ENCODE results near the gene TNIK. TPM values are rescaled to one million over a fixed set of nuclear protein-coding genes. Genes with fewer than 3 reads are reported as not detected.

The TNIK gene
- total RNA-seq, 1 donor from 2014 or later, result 9.3 TPM

GRCh38 chr3:171376596-171376947 lies 83.6 kb downstream of the TNIK start:
- DNase-seq (ENCODE audit: low spot score in 2 of 2, unreplicated experiment in 2 of 2), result no peak
- H3K36me3 Mint-ChIP-seq, result no peaks in the 10 kb centered on the region
- no peak overlapping the region for H3K27ac Mint-ChIP-seq
- no peak for TF ChIP-seq CTCF (IDR thresholded peaks at IDR 0.05; ENCODE audit: unreplicated experiment)
- no peaks in the 10 kb centered on the region for H3K9me3 Mint-ChIP-seq
- no peak overlapping the region for H3K4me3 Mint-ChIP-seq
- H3K4me1 Mint-ChIP-seq, result peaks cover 8% of the 10 kb centered on the region
- H3K27me3 Mint-ChIP-seq (ENCODE audit: low read depth), result no peaks in the 10 kb centered on the region

DNA sequence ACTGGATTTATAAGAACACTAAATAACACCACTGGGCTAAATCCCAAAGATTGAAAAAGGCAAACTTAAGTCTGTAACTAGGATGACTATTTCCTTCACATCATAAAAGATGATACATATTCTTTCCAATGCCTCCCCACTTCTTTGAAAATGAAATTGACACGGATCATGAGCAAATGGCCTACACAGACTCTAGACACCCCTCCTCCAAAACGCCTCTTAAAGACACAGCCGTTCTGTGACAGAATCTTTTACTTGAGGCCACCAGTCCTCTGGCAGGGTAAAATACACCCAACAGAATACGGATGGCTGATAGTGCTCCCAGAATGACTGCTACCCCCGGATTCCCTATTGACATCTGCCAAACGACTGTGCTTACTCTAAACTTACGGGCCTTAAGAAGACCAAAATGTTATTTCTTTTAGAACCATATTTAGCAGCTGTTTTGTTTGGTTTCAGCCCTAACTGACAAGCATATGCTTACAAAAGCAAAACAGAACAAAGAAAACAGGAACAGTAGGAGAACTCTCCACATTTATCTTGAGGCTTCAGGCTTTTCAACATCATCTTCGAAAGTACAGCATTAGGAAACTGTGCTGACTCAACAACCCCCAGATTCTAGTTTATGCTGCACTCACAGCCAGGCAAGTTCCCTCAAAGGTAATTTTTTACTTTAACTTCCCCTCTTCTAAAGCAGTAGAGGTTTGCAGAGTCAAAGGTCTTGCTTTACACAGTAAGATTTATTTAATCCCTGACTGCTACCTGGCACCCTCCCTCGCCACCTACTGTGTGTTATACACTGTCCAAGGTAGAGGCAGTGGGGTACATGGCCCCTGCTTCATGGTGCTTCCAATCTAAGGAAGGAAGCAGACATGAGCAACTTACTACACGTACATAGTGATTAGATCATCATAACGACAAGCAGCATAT lies 84.3 kb downstream of the TNIK start:
- H3K9me3 Mint-ChIP-seq, result no peaks in the 10 kb centered on the region
- no peak for DNase-seq (ENCODE audit: low spot score in 2 of 2, unreplicated experiment in 2 of 2)
- H3K27ac Mint-ChIP-seq, result no peak overlapping the region
- no peaks in the 10 kb centered on the region for H3K36me3 Mint-ChIP-seq
- no peak overlapping the region for H3K4me3 Mint-ChIP-seq
- no peak for TF ChIP-seq CTCF (IDR thresholded peaks at IDR 0.05; ENCODE audit: unreplicated experiment)
- H3K4me1 Mint-ChIP-seq, result peaks cover 8% of the 10 kb centered on the region
- H3K27me3 Mint-ChIP-seq (ENCODE audit: low read depth), result no peaks in the 10 kb centered on the region

DNA sequence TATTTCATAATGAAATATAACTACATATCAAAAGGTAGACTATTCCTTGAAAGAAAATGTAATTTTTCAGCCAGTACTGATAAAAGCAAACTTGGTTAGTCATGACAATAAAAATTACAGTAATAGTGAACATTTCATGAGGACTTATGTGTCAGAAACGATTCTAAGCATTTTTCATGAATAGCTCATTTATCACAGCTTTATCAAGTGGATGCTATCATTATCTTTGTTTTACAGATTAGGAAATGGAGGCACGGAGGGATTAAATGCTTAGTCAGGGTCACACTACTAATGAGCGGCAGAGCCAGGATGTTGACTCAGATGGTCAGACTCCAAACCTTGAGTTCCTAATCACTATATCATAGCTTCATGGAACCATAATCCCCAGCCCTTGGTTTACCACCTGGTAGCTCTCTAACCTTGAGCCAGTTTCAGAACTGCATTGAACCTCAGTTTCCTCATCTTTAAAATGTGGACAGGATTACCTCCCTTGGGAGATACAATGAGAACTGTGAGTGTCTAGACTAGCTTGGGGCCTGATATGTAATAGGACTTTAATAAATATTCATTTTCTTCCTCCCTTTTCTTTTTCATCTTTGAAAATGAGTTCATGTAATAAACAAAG lies 85.4 kb downstream of the TNIK start:
- no peaks in the 10 kb centered on the region for H3K9me3 Mint-ChIP-seq
- no peak overlapping the region for H3K27ac Mint-ChIP-seq
- no peak for DNase-seq (ENCODE audit: low spot score in 2 of 2, unreplicated experiment in 2 of 2)
- H3K36me3 Mint-ChIP-seq, result no peaks in the 10 kb centered on the region
- no peak overlapping the region for H3K4me3 Mint-ChIP-seq
- H3K4me1 Mint-ChIP-seq, result peaks cover 4% of the 10 kb centered on the region
- H3K27me3 Mint-ChIP-seq (ENCODE audit: low read depth), result no peaks in the 10 kb centered on the region
- no peak for TF ChIP-seq CTCF (IDR thresholded peaks at IDR 0.05; ENCODE audit: unreplicated experiment)

DNA sequence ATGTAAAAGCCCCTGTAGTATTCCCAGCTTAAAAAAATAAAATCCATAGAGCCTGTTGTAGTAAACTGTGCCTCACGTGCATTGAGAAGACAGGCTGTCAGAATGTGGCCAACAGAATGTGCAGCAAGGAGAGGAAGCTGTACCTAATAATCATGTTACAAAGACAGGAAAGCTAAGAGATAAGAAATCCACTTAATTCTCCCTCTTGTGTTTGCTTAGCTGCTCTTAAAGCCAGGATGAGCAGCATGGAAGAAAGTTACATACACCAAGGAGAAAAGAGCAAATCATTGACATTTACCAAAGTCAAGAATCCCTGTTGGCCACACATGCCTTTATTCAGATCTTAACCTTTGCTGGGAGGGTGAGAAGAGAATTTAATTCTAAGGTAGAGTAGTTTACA lies 85.9 kb downstream of the TNIK start:
- no peaks in the 10 kb centered on the region for H3K36me3 Mint-ChIP-seq
- H3K4me3 Mint-ChIP-seq, result no peak overlapping the region
- H3K9me3 Mint-ChIP-seq, result no peaks in the 10 kb centered on the region
- no peak for TF ChIP-seq CTCF (IDR thresholded peaks at IDR 0.05; ENCODE audit: unreplicated experiment)
- no peaks in the 10 kb centered on the region for H3K27me3 Mint-ChIP-seq (ENCODE audit: low read depth)
- H3K4me1 Mint-ChIP-seq, result peaks cover under 1% of the 10 kb centered on the region
- DNase-seq (ENCODE audit: low spot score in 2 of 2, unreplicated experiment in 2 of 2), result no peak
- H3K27ac Mint-ChIP-seq, result no peak overlapping the region

DNA sequence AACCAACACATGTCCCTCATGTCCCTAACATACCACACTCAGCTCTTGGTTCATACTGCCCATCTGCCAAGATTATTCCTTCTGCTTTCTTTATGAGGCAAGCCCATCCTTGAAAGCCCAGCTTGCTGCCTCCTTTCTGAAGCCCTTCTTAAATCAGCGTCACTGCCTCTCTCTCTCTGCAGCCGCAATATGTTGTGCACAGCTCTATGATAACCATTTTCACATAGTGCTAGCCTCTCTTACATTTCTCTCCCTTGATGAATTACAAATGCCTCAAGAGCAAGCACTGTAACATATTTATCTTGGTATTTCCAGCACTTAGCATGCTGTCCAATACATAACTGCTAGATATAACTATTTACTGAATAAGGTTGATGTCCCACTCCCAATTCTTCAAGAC lies 86.5 kb downstream of the TNIK start:
- H3K4me1 Mint-ChIP-seq, result no peaks in the 10 kb centered on the region
- no peak for TF ChIP-seq CTCF (IDR thresholded peaks at IDR 0.05; ENCODE audit: unreplicated experiment)
- DNase-seq (ENCODE audit: low spot score in 2 of 2, unreplicated experiment in 2 of 2), result no peak
- no peaks in the 10 kb centered on the region for H3K36me3 Mint-ChIP-seq
- no peaks in the 10 kb centered on the region for H3K9me3 Mint-ChIP-seq
- no peak overlapping the region for H3K4me3 Mint-ChIP-seq
- no peaks in the 10 kb centered on the region for H3K27me3 Mint-ChIP-seq (ENCODE audit: low read depth)
- no peak overlapping the region for H3K27ac Mint-ChIP-seq

All from mesothelial cell of epicardium (in vitro differentiated cells).